Measurements from ENCODE around the gene RNF144B.
"Not testable (repeated sequence)": the region's sequence is repeated elsewhere in the genome, so short reads cannot be mapped to it uniquely, and the experiment has no call there.

RNF144B gene

GRCh38 chr6:18349386-18349785 is 37.8 kb upstream of the RNF144B start:
- TF ChIP-seq, protein P1, sequence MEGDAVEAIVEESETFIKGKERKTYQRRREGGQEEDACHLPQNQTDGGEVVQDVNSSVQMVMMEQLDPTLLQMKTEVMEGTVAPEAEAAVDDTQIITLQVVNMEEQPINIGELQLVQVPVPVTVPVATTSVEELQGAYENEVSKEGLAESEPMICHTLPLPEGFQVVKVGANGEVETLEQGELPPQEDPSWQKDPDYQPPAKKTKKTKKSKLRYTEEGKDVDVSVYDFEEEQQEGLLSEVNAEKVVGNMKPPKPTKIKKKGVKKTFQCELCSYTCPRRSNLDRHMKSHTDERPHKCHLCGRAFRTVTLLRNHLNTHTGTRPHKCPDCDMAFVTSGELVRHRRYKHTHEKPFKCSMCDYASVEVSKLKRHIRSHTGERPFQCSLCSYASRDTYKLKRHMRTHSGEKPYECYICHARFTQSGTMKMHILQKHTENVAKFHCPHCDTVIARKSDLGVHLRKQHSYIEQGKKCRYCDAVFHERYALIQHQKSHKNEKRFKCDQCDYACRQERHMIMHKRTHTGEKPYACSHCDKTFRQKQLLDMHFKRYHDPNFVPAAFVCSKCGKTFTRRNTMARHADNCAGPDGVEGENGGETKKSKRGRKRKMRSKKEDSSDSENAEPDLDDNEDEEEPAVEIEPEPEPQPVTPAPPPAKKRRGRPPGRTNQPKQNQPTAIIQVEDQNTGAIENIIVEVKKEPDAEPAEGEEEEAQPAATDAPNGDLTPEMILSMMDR (conservative IDR thresholded peaks at IDR 0.05): no peak
- H3K27ac ChIP-seq: no peak overlapping the region

GRCh38 chr6:18350271-18350670 is 36.9 kb upstream of the RNF144B start:
- TF ChIP-seq, protein P1 (conservative IDR thresholded peaks at IDR 0.05): no peak
- H3K27ac ChIP-seq: no peak overlapping the region

DNA sequence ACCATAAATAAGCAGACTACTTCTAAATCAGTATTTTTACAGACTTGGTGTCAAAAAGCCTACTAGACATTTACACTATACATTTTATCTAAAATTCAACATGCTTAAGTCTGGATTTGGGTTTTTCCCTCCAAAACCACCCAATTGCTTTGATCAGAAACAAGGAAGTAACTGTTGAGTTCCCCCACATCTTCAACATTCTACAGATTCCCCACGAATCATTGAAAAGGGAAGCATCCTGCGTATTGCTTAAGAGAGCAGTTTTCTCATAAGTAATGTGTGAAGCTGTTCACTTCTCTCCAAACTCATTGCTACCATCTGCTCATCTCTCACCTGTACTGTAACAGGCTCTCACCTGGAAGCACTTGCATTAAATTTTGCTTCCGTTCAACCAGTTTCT is 36.4 kb upstream of the RNF144B start:
- TF ChIP-seq, protein P1 (conservative IDR thresholded peaks at IDR 0.05): no peak
- no peak overlapping the region for H3K27ac ChIP-seq

DNA sequence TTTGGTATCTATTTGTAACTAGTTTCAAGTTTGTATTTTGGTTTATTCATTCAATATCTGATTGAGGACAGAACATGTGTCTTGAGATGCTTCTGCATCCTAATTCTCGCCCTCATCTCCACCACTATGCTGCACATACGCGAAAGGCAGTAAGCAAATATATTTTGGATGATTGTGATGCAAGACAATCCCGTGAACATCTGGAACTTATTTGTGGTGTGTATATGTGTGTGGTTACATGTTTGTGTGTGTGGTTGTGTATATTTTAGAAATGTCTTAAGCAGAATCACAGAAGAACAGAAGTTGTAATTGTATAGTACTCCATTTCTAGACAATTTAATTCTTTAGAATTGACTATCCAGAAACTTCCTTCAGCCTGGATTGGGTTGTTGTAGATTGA is 35.1 kb upstream of the RNF144B start:
- no peak overlapping the region for H3K27ac ChIP-seq

GRCh38 chr6:18352842-18353241 is 34.3 kb upstream of the RNF144B start:
- TF ChIP-seq, protein P1 (conservative IDR thresholded peaks at IDR 0.05): no peak
- H3K27ac ChIP-seq: no peak overlapping the region

More for the DNA sequence above, 35.1 kb upstream of the RNF144B start:
- TF ChIP-seq, protein P1 (conservative IDR thresholded peaks at IDR 0.05): no peak

GRCh38 chr6:18353251-18353650 is 33.9 kb upstream of the RNF144B start:
- H3K27ac ChIP-seq: no peak overlapping the region

GRCh38 chr6:18357546-18357945 is 29.6 kb upstream of the RNF144B start:
- not testable (repeated sequence) for H3K27ac ChIP-seq

More at GRCh38 chr6:18353251-18353650, 33.9 kb upstream of the RNF144B start:
- TF ChIP-seq, protein P1 (conservative IDR thresholded peaks at IDR 0.05): no peak

DNA sequence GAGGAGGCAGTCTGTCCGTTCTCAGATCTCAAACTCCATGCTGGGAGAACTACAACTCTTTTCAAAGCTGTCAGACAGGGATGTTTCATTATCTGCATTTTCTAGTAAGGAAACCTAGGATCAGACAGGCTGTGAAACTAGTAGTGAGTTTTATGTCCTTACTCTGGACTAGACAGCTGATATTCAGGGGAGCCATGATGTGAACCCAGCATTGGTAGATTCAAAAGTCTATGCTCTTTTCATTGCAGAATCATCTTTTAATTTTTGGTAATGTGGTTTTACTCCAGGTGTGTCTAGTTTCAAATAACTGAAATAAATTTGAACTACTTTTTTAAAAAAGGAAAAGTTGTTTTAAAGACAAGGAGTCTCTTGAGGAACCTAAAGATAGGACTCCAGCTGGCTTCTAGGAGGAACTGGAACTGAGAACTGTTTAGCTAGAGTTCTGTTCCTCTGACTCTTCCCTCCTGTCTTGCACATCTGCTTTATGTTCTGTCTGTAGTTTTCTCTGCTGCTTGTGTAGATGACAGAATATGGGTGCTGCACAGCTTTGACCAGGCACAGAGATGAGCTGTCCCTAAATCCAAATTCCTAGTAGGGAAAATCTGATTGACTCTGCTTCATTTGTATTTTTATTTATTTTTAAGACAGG is 27.8 kb upstream of the RNF144B start:
- TF ChIP-seq, protein P1 (conservative IDR thresholded peaks at IDR 0.05): no peak
- H3K27ac ChIP-seq: no peak overlapping the region
